ENCODE data around the gene NRGN.
"Not testable (repeated sequence)": the region's sequence is repeated elsewhere in the genome, so short reads cannot be mapped to it uniquely, and the experiment has no call there.

NRGN gene

DNA sequence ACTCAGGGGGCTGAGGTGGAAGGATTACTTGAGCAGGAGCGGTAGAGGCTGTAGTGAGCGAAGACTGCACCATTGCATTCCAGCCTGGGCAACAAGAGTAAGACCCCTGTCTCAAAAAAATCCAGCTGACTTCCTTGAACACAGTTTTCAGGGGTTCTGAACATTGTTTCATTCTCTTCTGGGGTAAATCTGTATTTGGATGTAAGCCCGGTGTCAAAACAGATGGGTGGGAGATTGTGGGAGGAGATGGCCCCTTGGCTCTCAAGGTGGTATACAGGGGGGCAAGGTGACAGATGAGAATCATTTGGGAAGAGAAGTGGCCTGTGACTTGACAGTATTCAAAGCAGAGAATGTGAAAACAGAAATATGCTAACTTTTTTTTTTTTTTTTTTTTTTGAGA, 17.6 kb downstream of the NRGN start:
- DNase-seq (ENCODE audit: low read depth), result no peak

- DNase-seq (ENCODE audit: low read depth), result peak; percentile 41
These were observed 18.9 kb downstream of the NRGN start for GRCh38 chr11:124758355-124759265.

- DNase-seq (ENCODE audit: low read depth), result no peak
These were observed 19.8 kb downstream of the NRGN start for GRCh38 chr11:124759266-124760204.

DNA sequence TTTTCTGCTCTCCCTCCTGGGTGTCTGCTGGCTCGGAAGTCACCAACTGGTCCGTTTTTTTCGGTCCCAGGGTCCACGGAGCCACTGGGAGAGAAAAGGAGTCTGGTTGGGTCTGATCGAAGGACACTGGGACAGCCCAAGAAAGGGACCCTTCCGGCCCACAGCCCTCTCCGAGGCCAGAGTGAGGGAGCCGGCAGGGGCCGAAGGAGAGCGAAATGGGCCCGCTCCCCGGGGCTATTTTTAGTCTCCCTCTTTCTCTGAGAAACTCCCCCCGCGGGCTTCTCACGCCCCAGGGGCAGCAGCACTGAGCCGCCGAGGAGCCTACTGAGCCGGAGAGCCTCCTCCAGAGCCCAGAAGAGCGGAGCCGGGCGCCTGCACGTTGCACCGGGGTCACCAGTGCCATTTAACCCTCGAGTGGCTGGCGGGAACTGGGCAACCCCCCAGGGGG, 20.5 kb downstream of the NRGN start:
- no peak for DNase-seq (ENCODE audit: low read depth)

- no peak for DNase-seq (ENCODE audit: low read depth)
These were observed 21.1 kb downstream of the NRGN start for GRCh38 chr11:124760806-124761205.

DNA sequence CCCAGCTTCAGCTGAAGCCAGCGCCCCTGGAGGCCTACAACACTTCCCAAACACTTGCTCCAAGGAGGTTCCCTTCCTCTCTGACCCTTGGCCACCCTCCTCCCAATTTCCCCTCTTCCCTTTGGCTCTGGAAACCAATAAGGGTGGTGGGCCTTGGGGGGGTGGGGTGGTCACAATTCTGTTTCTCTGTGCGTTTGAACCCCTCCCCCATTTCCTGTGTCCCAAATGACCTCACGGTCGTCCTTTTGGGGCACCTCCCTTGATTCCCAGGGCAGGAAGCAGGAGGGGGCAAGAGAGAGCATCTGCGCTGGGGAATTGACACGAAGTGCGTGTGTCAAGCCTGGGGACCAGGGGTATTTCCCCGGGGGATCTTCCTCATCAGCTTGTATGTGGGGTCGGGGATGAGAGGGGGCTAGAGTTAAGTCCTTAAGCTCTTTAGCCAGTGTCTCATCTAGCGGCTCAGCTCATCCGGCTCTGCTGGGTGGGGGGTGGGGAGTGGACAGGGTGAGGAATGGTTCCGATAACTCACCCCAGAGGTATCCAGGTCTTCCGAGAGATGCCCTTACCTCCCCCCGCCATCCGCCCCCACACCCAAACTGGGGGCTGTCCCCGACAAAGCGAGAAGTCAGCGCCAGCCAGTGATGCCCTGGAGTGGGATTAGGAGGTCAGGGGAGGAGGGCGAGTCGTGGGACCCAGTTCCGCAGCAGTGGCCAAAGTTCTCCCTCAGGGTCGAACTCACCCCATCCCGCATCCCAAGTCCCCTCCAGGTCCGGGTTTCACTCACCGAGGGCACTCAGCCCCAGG, 21.8 kb downstream of the NRGN start:
- no peak for DNase-seq (ENCODE audit: low read depth)

- no peak for DNase-seq (ENCODE audit: low read depth)
These were observed 22.4 kb downstream of the NRGN start, which contains the start of gene ESAM for GRCh38 chr11:124762105-124762623. Gene ESAM, minus strand, starts transcription at chr11:124762290. Its CDS starts 136 bp downstream, at chr11:124762154.

- DNase-seq (ENCODE audit: low read depth), result no peak
These were observed 22.9 kb downstream of the NRGN start for GRCh38 chr11:124762624-124763155.

DNA sequence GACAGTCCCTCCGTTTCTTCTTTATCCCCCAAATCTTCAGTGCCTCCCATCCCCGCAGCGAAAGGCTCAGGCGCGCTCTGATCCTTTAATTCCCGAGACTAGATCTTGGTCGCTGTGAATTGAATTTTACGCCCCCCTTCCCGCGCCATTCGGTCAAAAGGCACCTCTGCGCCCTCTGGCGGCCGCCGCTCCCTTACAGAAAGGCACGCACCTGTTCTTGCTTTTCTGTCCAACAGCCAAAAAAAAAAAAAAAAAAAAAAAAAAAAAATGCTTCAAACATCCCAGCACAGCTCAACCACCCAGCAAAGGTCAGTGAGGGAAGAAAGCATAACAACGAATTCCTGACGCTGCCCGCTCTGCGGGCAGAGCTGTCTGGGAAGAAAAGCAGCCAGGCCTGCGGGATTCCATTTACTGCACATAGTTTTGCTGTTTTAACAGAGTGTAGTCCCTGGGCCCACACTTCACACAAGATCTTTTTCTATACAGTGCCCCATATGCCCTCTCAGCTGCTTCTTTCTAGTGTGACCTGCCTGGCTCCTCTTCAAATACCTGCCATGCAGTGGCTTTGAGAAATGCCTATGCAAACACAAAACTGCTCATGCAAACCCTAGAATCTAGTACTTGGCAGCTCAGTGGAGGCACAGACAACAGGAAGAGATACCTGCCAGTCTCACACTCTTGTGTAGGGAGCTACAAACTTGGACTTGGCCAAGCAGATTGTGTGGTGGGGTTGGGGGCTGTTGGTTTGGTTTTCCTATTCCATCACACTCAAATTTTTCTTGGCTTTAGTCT, 23.6 kb downstream of the NRGN start:
- peak; percentile 49 for DNase-seq (ENCODE audit: low read depth)

DNA sequence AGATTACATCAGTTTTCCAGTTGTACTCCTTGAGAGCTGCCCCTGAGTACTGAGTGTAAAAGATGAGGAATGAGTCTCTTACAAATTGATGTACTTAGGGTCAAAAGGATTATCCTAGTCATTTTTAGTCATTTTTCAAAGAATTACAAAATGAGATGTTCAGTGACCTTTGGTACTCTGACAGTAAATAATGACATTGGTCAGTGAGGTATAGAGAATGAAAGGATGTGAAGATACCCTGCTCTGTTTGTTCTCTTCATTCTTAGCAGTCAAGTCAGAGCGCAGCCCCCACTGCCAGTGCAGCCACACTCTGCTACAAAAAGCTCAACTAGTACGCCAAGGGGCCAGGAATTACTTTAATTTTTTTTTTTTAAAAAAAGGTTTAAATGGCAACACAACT, 26.4 kb downstream of the NRGN start:
- peak; percentile 56 for DNase-seq (ENCODE audit: low read depth)

GRCh38 chr11:124768914-124769313, 29.2 kb downstream of the NRGN start:
- DNase-seq (ENCODE audit: low read depth), result no peak

DNA sequence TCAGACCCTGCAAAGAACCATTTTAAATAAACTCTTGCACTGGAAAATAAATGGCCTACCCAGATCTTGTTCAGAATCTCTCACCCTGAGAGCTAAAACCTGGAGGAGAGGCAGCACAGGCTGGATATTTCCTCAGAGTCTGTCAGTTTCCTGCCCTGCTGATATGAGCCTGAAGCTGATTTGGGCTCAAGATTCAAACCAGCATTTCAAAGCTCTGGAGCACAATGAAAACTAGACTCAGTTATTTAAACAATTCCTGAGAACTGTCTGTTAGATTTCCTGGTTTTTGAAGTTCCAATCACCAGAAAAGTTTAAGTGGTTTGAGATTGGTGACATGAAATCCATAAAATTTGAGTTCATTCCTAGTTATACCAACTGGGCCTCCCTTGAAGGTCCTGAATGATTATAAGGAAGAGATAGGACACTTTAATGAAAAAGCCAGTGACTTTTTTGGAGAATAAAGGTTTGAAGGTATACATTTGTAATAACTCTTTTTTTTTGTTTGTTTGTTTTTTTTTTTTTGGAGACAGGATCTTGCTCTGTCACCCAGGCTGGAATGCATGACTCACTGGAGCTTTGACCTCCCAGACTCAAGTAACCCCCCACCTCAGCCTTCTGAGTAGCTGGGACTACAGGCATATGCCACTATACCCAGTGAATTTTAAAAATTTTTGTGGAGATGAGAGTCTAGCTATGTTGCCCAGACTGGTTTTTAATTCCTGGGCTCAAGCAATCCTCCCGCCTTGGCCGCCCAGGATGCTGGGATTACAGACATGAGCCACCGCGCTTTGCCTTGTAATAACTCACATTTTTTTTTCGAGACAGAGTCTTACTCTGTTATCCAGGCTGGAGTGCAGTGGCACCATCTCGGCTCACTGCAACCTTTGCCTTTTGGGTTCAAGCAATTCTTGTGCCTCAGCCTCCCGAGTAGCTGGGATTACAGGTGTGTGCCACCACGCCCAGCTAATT, 30.3 kb downstream of the NRGN start:
- DNase-seq (ENCODE audit: low read depth), result peak; percentile 43

DNA sequence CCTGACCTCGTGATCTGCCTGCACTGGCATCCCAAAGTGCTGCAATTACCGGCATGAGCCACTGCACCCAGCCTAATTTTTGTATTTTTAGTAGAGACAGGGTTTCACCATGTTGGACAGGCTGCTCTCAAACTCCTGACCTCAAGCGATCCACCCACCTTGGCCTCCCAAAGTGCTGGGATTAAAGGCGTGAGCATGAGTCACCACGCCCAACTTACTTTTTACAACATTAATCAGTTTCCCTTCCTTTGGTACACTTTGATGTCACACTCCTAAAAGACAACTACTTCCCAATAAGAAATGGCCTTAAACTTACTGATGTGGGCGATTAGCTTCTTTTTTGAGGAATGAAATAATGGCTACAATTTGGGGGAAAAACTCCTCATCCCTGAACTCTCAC, 31.2 kb downstream of the NRGN start:
- not testable (repeated sequence) for DNase-seq (ENCODE audit: low read depth)

DNA sequence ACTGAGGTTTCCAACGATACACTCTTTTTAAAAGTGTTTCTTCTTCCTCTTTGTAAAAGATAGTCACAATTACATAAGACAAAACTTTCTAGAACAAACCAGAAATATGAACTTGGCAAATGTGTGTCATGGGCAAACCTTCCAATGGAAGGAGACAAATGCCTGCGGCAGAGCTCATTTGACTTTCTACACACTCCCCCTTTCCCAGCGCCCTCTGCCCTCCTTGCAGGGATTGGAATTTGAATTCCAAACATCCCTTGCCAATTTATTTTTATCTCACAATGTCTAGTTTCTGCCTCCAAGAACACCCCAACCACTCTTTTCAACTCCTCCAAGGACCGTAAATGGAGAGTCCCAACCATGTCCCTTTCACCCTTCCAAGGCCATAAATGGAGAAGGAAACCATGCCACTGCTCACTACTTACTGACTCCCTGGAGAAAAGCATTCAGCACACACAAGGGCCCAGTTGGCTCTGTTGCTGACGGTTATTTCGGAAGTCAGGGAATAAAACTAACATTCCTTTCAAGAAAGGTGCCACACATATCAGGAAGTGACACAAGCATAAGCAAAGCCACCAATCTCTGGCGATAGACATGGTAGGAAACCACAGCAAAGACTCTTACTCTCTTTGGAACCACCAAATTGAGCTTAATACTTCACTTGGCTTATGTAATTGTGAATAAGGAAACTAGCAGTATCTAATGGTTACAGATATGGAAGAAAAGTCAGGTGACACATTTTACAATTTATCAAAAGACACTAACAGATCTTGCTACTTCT, 37.3 kb downstream of the NRGN start:
- DNase-seq (ENCODE audit: low read depth), result no peak

DNA sequence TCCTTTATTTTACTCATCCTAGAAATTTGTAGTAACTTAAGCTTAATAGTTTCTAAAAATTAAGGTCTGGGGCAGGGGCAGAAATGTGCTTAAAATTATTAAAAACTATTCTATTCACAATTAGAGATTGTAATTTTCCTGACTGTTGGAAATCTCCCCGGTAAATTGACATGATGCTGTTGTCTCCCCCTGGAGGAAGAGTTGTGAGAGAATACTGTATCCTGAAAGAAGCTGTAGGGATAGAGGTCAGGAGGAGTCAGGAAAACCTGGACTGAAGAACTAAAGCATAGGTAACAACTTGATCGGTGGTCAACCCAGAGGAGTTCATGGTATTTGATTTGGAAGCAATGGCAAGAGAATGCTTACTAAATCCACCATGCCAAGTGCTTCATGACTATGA, 38.5 kb downstream of the NRGN start:
- no peak for DNase-seq (ENCODE audit: low read depth)

DNA sequence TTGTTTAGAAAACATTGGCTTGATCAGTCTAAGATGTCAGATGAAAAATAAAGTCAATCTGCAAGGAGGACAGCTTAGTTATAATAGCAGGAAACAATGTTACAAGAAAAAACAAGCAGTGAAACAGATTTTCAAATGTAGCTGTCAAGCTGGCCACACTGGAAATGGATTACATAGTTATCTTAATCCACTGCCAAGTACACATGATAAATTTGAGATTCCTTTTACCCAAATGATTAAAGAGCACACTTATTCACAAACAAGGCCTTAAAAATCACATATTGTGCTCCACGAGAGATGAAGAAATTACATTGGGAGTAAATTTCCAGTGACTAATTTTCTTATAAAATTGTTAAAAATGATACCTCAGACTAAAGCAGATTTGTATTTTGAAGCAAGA, 39.8 kb downstream of the NRGN start:
- peak; percentile 81 for DNase-seq (ENCODE audit: low read depth)

- no peak for DNase-seq (ENCODE audit: low read depth)
These were observed 43.3 kb downstream of the NRGN start for GRCh38 chr11:124783002-124783401.

DNA sequence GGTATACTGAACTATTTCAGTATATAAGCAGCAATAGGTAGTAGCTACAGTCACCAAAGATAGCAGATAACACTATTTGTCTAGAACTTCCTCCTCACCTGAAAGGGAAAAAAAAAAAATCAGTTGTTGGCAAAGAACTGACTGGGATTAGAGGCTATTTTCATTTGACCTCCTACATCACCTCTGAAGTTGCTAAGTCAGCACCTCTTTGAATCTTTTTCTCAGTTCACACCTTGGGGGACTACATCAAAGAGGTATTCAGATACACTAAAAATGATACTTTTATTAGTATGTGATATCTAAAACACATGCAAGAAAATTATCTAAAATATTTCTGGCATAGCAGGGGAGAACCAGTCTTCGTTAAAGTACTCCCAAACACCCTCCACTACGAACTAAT, 44.3 kb downstream of the NRGN start:
- DNase-seq (ENCODE audit: low read depth), result no peak

Data from amniotic epithelial cell (primary cell).